Activated T-helper 1 cell treated with Interleukin-2 at 50 U/mL for 16 hours (primary cell): ENCODE data around the gene TYW1.
"Not testable (repeated sequence)": the region's sequence is repeated elsewhere in the genome, so short reads cannot be mapped to it uniquely, and the experiment has no call there.

ENCODE experiments used
- DNase-seq: peaks from one replicate; pipeline ENCODE4 v3.0.0-alpha.2; 2020; ENCODE audit warnings: low read depth

Gene TYW1

GRCh38 chr7:67248364-67248763, 251.7 kb downstream of the TYW1 start:
- DNase-seq: not testable (repeated sequence)

- DNase-seq: no peak
Measured at GRCh38 chr7:67251986-67252558, 255.4 kb downstream of the TYW1 start.

- not testable (repeated sequence) for DNase-seq
Measured at GRCh38 chr7:67255076-67255475, 258.4 kb downstream of the TYW1 start.

- DNase-seq: not testable (repeated sequence)
Measured at GRCh38 chr7:67257779-67258178, 261.1 kb downstream of the TYW1 start.

- not testable (repeated sequence) for DNase-seq
Measured at GRCh38 chr7:67259363-67259762, 262.7 kb downstream of the TYW1 start.

GRCh38 chr7:67260166-67260586, 263.5 kb downstream of the TYW1 start:
- peak; percentile 0 for DNase-seq

GRCh38 chr7:67264000-67264399, 267.4 kb downstream of the TYW1 start:
- DNase-seq: not testable (repeated sequence)

GRCh38 chr7:67266070-67266469, 269.4 kb downstream of the TYW1 start:
- DNase-seq: not testable (repeated sequence)

- no peak for DNase-seq
Measured at GRCh38 chr7:67267914-67268313, 271.3 kb downstream of the TYW1 start.

GRCh38 chr7:67269916-67270315, 273.3 kb downstream of the TYW1 start:
- not testable (repeated sequence) for DNase-seq
